GM19193 (cell line): ENCODE data around the gene MCCC2.

Experiments used
- POLR2A ChIP-seq: IDR thresholded peaks from 4 replicates; pipeline ENCODE4 v1.6.1; 2011; ENCODE audit not compliant: insufficient read depth, insufficient read length; ENCODE audit errors: extremely low read depth

Gene MCCC2

DNA sequence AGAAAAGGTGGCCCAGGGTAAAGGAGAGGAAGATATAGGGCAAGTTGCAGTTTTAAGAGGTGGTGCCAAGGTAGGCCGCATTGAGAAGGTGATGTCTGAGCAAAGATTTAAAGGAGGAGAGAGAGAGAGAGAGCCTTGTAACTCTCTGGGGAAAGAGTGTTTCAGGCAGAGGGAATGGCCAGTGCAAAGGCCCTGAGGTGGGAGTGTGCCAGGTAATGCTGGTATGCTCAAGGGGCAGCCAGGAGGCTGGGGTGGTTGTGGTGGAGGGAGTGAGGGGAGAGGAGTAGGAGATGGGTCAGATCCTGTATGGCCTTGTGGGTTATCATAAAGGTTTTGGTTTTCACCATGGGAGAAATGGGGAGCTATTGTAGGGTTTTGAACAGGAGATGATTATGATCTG lies 9.9 kb downstream of the MCCC2 start:
- TF ChIP-seq POLR2A: no peak

- no peak for TF ChIP-seq POLR2A
These were observed 13.6 kb downstream of the MCCC2 start for GRCh38 chr5:71600783-71601182.

DNA sequence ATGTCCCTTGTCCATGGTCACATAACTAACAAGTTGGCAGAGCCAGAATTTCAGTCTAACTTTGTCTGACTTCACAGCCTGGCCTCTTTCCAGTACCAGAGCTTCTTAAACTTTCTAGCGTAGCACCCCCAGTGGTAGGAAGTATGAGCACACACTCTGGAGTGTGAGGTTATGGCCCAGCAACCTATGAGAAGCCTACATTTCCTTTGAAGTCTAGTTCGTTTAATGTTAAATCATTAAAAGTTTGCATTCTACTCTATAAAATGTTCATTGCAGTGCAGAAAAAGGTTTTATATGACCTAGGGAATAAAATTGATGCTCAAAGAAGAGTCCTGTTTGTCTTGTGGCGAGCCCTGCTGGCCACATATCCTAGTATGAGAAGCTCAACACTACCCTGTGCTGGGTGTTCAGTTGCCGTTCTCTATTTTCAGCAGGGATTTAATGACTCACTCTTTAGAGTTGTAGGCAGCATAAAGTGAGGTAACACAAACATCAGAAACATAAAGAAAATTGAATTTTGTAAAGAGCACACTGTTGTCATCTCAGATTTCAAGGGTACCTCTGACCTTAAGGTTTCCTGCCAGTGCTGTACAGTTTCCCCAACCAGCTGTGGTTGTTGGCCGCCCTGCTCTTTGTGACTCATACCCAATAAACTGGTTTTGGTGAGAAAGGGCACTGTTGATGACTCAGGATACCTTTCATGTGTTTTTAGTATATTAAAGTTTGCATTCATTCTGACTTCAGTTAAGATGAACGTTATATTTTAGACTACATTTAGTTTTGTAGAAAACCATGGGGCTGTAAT lies 14.3 kb downstream of the MCCC2 start:
- no peak for TF ChIP-seq POLR2A

GRCh38 chr5:71615809-71616208 lies 28.7 kb downstream of the MCCC2 start:
- no peak for TF ChIP-seq POLR2A

GRCh38 chr5:71620630-71621029 lies 33.5 kb downstream of the MCCC2 start:
- no peak for TF ChIP-seq POLR2A

DNA sequence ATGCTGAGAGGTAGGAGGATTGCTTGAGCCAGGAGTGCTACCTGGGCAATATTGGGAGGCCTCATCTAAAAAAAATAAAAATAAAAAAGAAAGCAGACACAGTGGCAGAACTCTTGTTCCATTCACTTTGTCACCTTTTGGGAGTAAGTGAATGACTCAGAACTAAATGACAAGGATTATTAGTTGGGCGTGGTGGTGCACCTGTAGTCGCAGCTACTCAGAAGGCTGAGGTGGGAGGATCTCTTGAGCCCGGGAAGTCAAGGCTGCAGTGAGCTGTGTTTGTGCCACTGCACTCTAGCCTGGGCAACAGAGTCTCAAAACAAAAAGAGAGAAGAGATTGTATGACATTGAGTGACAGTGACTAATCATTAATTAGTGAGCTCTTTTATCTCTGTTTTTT lies 34.1 kb downstream of the MCCC2 start:
- no peak for TF ChIP-seq POLR2A

GRCh38 chr5:71621741-71622140 lies 34.6 kb downstream of the MCCC2 start:
- TF ChIP-seq POLR2A: no peak

DNA sequence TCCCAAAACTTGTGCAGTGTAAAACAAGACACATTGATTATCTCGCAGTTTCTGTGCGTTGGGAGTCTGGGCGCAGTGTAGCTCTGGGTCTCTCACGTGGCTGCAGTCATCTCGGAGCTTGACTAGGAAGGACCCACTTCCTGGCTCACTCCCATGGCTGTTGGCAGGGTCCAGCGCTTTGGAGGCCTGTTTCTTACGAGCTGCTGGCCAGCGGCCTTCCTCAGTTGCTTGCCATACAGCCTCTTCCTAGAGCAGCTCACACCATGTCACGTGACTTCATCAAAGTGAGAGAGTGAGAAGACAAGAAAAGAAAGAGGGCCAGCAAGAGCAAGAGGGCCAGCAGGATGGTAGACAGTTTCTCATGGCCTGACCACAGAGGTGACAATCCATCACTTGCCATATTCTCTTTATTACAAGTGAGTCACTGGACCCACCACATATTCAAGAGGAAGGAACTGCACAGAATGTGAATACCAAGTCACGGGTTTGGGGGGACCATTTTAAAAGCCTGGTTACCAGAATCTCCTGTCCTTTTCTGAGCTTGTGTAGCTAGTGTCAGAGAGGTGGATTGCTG lies 36.2 kb downstream of the MCCC2 start:
- TF ChIP-seq POLR2A: no peak

DNA sequence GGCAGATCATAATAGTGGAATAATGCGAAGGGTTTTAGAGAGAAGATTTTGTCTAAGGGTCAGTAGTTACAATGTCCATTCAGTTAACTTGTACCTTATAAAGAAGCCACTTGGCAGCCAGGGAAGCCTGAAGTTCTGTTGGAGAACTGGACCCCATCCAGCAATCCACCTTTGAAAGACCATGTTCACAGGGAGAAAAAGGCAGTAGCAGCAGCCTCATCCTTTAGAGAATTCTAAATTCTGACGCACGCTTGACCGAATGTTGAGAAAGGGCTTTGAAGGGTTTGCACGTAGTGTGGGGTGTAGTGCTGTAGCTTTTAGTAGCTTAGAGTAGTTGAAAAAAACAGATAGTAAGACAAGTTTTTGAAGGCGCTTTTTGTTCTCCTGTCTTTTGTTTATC lies 42.8 kb downstream of the MCCC2 start:
- TF ChIP-seq POLR2A: no peak

DNA sequence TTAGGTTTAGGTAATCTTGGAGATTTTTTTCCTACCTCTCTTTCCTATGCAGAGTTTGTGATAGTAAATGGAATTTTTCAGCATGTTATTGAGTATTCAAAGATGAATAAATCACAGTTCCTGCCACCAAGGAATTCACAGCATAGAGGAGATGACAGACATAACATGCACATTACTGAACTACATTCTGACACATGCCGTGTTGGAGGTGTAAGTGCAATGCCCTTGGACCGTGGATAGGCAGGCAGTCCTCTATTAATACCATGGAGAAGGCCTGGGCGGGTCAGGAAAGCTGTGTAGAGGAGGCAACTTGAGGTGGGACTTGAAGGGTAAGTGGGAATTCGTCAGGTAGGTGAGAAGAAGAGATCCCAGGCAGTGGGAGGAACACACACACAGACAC lies 43.9 kb downstream of the MCCC2 start:
- TF ChIP-seq POLR2A: no peak

DNA sequence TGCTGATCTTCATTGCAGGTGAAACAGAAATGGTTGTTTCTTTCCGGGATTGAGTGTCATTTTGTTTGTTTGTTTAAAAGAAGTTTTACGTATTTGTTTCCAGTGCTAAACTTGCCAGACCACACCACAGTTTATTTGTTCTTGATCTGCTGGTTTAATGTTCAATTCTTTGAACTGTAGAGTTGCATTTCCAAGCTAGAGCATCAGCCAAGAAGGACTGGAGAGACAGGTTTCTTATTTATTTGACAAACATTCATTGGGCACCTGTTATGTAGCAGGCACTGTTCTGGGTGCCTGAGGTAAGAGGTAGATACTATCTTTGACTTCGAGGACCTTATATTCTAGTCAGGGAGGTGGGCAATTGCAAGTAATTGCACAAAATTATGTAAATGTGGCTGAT lies 45.0 kb downstream of the MCCC2 start:
- no peak for TF ChIP-seq POLR2A

GRCh38 chr5:71633255-71634155 lies 46.4 kb downstream of the MCCC2 start:
- TF ChIP-seq POLR2A: no peak

DNA sequence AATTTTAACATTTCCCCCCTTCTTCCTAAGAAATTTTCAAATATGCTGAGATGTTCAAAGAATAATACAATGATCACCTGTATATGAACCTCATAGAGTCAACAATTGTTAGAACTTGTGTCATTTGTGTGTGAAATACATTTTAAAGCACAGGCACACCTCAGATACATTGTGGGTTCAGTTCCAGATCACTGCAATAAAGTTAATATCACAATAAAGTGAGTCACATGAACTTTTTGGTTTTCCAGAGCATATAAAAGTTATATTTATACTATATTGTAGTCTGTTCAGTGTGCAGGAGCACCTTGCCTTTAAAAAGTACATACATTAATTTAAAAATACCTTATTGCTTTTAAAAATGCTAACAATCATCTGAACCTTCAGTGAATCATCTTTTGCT lies 50.0 kb downstream of the MCCC2 start:
- TF ChIP-seq POLR2A: no peak

- no peak for TF ChIP-seq POLR2A
These were observed 53.3 kb downstream of the MCCC2 start for GRCh38 chr5:71640408-71640807.

DNA sequence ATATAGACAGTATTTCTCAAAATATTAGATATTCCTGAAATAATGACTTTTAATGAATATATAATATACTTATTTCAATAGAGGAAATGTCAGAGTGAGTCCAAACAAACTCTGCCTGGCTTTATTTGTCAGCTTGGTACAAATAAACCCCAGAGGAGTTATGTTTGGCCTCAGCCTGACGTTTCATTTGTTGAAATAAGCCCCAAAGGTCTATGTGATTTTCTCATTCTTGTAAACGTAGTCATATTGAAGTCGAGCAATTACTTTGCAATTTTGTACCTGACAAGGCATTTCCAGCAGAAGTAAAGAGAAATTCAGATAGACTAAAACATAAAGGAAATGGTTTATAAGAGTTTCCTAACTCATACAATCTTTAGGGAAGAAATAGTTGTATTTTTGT lies 57.9 kb downstream of the MCCC2 start:
- no peak for TF ChIP-seq POLR2A

GRCh38 chr5:71651579-71651978 lies 64.4 kb downstream of the MCCC2 start:
- no peak for TF ChIP-seq POLR2A

DNA sequence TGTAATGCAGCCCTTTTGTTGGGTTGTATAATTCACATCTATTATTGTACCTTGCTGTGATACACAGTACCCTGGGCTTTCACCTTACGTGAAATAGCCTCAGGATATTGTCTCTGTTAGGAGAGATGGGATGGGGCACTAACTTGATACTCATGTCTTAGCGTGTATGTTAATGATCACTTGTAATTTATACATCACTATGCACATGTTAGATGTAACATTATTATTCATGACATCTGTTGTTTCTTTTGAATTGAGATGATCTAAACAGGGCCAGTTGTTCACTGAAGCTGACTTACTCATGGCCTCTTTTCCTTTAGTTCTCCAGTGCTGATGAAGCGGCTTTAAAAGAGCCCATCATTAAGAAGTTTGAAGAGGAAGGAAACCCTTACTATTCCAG lies 65.2 kb downstream of the MCCC2 start:
- TF ChIP-seq POLR2A: no peak
